GM12878 (cell line): ENCODE data around the gene PSMF1. TPM values are rescaled to one million over a fixed set of nuclear protein-coding genes. Genes with fewer than 3 reads are reported as not detected.

Experiments
- ATAC-seq: fragments of 200-7000 bp; cut with Tn5 transposase; 3 replicates; pipeline ENCODE4 v1.9.1; 2020; ENCODE audit warnings: mild to moderate bottlenecking, moderate library complexity
- BruUV-seq: library from RNA; stranded (reverse); fragments of 400-500 nt; replicated peaks from 2 replicates; lab custom pipeline; 2021; lab: Mats Ljungman, UMichigan
- CTCF ChIA-PET: fragments of 300-600 bp; sonication (Branson Sonifier 250); formaldehyde crosslinking; extraction: SDS; loops from one replicate; lab custom pipeline; 2021; ENCODE audit warnings: inconsistent platforms; lab: Yijun Ruan, JAX
- POLR2A ChIA-PET: fragments of 350-600 bp; formaldehyde crosslinking; extraction: SDS; loops from one replicate; lab custom pipeline; 2021; ENCODE audit warnings: inconsistent platforms; lab: Charles Lee
- RAD21 ChIA-PET: fragments of 300-600 bp; sonication (Branson Sonifier 250); formaldehyde crosslinking; loops from one replicate; lab custom pipeline; 2023; ENCODE audit warnings: antibody characterized with exemption; ENCODE audit not compliant: unreplicated experiment; lab: Charles Lee
- SMC1A ChIA-PET: fragments of 300-600 bp; sonication (Branson Sonifier 250); formaldehyde crosslinking; loops from one replicate; lab custom pipeline; 2023; ENCODE audit not compliant: unreplicated experiment, uncharacterized antibody; lab: Charles Lee
- DNase-seq: peaks from one replicate; pipeline ENCODE4 v3.0.0-alpha.2; 2011; ENCODE audit warnings: low read depth, low spot score
- FAIRE-seq: peaks from 3 replicates; lab custom pipeline; 2011; peaks lifted over from hg19 to GRCh38; lab: Jason Lieb, UNC
- H2AFZ ChIP-seq: 2 replicates; pipeline ENCODE4 v1.6.0; 2011; ENCODE audit warnings: low read depth, low read length, control low read depth; ENCODE audit not compliant: control insufficient read depth
- H3K27ac ChIP-seq: 2 replicates; pipeline ENCODE4 v1.5.1; 2011; ENCODE audit warnings: control low read depth; ENCODE audit not compliant: control insufficient read depth, insufficient read depth
- H3K27me3 ChIP-seq, 2 experiments: replicated peaks in 1 of 2; 2 replicates each; pipeline versions ENCODE4 v1.6.0 to v1.6.1; 2011; ENCODE audit warnings: low read length in 1 of 2; ENCODE audit not compliant: control insufficient read depth in 2 of 2, insufficient read depth in 2 of 2
- H3K36me3 ChIP-seq, 2 experiments: 2 replicates each; pipeline ENCODE4 v1.5.1; 2011; ENCODE audit warnings: low read length in 1 of 2; ENCODE audit not compliant: control insufficient read depth in 2 of 2, insufficient read depth in 2 of 2
- H3K4me1 ChIP-seq: 2 replicates; pipeline ENCODE4 v1.6.1; 2011; ENCODE audit warnings: mild to moderate bottlenecking, low read length, moderate library complexity, mixed read lengths; ENCODE audit not compliant: control insufficient read depth, insufficient read depth
- H3K4me2 ChIP-seq: 2 replicates; pipeline ENCODE4 v1.6.0; 2011; ENCODE audit warnings: control low read depth; ENCODE audit not compliant: control insufficient read depth, insufficient read depth
- H3K4me3 ChIP-seq: fragments of 200-600 bp; sonication (generic); 2 replicates; pipeline ENCODE4 v1.5.1; 2016
- H3K79me2 ChIP-seq: 2 replicates; pipeline ENCODE4 v1.6.0; 2011; ENCODE audit warnings: low read length; ENCODE audit not compliant: control insufficient read depth, insufficient read depth
- H3K9ac ChIP-seq: 2 replicates; pipeline ENCODE4 v1.8.0; 2011; ENCODE audit warnings: low read length, control low read depth, mixed read lengths; ENCODE audit not compliant: control insufficient read depth, insufficient read depth
- H3K9me3 ChIP-seq: replicated peaks from 3 replicates; pipeline ENCODE4 v1.5.1; 2011; ENCODE audit warnings: mild to moderate bottlenecking, low read length; ENCODE audit not compliant: control insufficient read depth, insufficient read depth
- H4K20me1 ChIP-seq: 2 replicates; pipeline ENCODE4 v1.6.0; 2011; ENCODE audit not compliant: control insufficient read depth, insufficient read depth
- BRCA1 ChIP-seq: IDR thresholded peaks from 2 replicates; pipeline ENCODE4 v1.6.1; 2011; ENCODE audit warnings: low read depth, low read length, improper control_type of control experiment
- MLLT1 ChIP-seq: fragments of 450-650 bp; IDR thresholded peaks from 2 replicates; pipeline ENCODE4 v1.6.1; 2016; ENCODE audit warnings: mild to moderate bottlenecking
- REST ChIP-seq: IDR thresholded peaks from 2 replicates; pipeline ENCODE4 v1.6.1; 2012; ENCODE audit warnings: mild to moderate bottlenecking, low read depth, low read length
- WGBS: methylation state at CpG from one replicate; pipeline ENCODE4 v1.1.6; 2016; ENCODE audit warnings: low lambda C conversion rate; ENCODE audit not compliant: insufficient replicate concordance, insufficient coverage; ENCODE audit errors: missing lambda C conversion rate; 5-methylcytosine and 5-hydroxymethylcytosine counted together
- in situ Hi-C: fragments of 300-500 bp; cut with MboI; formaldehyde crosslinking; loops from 9 replicates; pipeline ENCODE4 v1.14.3; 2018; ENCODE audit warnings: mixed read lengths
- intact Hi-C: fragments of 100-400 bp; cut with micrococcal nuclease; formaldehyde crosslinking; loops from one replicate; pipeline ENCODE4 v1.14.2; 2022; ENCODE audit not compliant: unreplicated experiment
- polyA plus RNA-seq, 11 experiments: library from polyadenylated mRNA; depleted of rRNA in 4 of 11; unstranded in 6 of 11; stranded (reverse) in 5 of 11; fragments of >200 nt; fragmentation: Nextera tagmentation in 4 of 11; fragmentation: Illumina TruSeq in 1 of 11; extraction: Ambion mirVana in 4 of 11; extraction: Trizol in 1 of 11; gene quantifications; 1 replicate in 1 of 11; 2 replicates in 10 of 11; pipeline versions ENCODE4 v1.2.1 to v1.2.3, GENCODE V29; 2011 to 2016; ENCODE audit warnings: inconsistent platforms in 2 of 11, missing spikeins in 2 of 11, low read depth in 1 of 11
- total RNA-seq, 4 experiments: library from RNA; depleted of rRNA in 3 of 4; stranded (reverse); fragments of >200 nt in 3 of 4; fragmentation: Illumina TruSeq in 1 of 4; extraction: Trizol in 1 of 4; gene quantifications; 2 replicates each; pipeline versions ENCODE4 v1.2.1 to v1.2.3, GENCODE V29; 2013 to 2021

Gene PSMF1
- total and polyA plus RNA-seq, 10 of the 15 experiments (the other 5 are each of a cell fraction or from before 2014, with no cell fraction given) = 14.2 to 173 (median 40.6) TPM

GRCh38 chr20:1190847-1191246 lies 72.4 kb downstream of the PSMF1 start:
- ChIA-PET POLR2A (no interaction called here), SMC1A (no interaction called here), CTCF (no interaction called here), RAD21 (no interaction called here)
- DNase-seq = no peak
- no peak overlapping the region for H3K27ac ChIP-seq
- H4K20me1 ChIP-seq = no peaks in the 10 kb centered on the region
- in situ Hi-C loops (no loop called here), intact Hi-C loops (no loop called here)
- no peaks in the 10 kb centered on the region for H3K79me2 ChIP-seq
- H2AFZ ChIP-seq = no peak overlapping the region
- no peaks in the 10 kb centered on the region for H3K9me3 ChIP-seq
- WGBS = 61% methylated on average over 3 of the region's 3 CpGs
- no peak for TF ChIP-seq BRCA1
- no peak for TF ChIP-seq REST
- no peak for TF ChIP-seq MLLT1
- ATAC-seq = no peak
- no peaks in the 10 kb centered on the region for H3K36me3 ChIP-seq
- no TSS peak for BruUV-seq
- no peak overlapping the region for H3K4me2 ChIP-seq
- H3K27me3 ChIP-seq = peaks cover 0 to 4% of the 10 kb centered on the region in 2 experiments; a peak in 2 of 4 replicates
- no peaks in the 10 kb centered on the region for H3K4me1 ChIP-seq
- H3K4me3 ChIP-seq = no peak overlapping the region
- H3K9ac ChIP-seq = no peak overlapping the region
- FAIRE-seq = no peak
